ENCODE data around the gene FAXDC2.
A peak's percentile ranks its signal among the peaks of the same experiment; 100 is the strongest.

Gene FAXDC2

DNA sequence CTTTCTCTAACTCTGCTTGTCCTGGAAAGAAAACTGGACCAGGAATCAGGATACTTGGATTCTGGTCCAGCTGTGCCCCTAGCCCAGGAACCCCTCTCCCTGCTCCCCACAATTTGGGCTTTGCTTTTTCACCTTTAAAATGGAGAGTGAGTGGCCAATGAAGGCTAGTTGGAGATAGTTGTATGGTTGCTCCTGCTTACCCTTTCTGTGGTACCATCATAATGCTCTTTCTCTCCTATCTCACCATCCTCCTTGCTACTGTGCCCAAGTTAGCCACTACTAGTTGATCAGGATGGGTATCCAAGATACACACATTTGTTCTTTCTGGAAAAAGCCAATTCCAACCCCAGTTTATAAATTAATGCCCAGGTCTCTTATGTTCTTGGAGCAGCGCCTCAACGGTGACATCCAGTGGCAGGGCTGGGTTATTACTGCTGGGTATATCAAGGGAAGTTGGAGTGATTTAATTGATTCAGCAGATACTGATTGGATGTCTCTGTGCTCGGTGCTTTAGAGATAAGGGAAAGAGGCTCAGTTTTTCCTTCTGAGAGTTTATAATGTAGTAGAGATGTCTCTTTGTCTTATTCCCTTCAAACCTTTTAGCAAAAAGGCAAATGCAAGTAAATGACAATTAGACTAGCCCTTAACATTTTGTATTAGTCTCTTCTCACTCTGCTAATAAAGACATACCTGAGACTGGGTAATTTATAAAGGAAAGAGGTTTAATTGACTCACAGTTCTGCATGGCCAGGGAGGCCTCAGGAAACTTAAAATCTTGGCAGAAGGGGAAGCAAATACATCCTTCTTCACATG, 38.5 kb downstream of the FAXDC2 start:
- FAIRE-seq (no peak), DNase-seq (ENCODE audit: insufficient read length, low spot score) (peak; percentile 48)
- TF ChIP-seq, protein P1, sequence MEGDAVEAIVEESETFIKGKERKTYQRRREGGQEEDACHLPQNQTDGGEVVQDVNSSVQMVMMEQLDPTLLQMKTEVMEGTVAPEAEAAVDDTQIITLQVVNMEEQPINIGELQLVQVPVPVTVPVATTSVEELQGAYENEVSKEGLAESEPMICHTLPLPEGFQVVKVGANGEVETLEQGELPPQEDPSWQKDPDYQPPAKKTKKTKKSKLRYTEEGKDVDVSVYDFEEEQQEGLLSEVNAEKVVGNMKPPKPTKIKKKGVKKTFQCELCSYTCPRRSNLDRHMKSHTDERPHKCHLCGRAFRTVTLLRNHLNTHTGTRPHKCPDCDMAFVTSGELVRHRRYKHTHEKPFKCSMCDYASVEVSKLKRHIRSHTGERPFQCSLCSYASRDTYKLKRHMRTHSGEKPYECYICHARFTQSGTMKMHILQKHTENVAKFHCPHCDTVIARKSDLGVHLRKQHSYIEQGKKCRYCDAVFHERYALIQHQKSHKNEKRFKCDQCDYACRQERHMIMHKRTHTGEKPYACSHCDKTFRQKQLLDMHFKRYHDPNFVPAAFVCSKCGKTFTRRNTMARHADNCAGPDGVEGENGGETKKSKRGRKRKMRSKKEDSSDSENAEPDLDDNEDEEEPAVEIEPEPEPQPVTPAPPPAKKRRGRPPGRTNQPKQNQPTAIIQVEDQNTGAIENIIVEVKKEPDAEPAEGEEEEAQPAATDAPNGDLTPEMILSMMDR (IDR thresholded peaks at IDR 0.05; ENCODE audit: insufficient read depth, missing control alignments) = peak; percentile 86

DNA sequence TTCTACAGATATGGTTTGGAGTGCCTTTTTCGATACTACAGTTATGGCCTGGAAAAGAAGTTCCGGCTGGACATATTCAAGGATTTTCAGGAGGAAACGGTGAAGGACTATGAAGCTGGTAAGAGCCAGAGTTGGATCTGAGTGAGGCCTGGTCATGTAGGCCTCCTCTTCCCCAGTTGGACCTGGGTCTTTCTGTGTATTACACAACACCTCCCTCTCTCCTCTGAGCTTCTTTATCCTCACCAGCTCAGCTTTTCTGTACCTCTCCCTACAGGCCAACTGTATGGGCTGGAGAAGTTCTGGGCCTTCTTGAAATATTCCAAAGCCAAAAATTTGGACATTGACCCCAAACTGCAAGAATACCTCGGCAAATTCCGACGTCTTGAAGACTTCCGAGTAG, 39.2 kb downstream of the FAXDC2 start:
- DNase-seq (ENCODE audit: insufficient read length, low spot score) = no peak
- TF ChIP-seq, protein P1 (IDR thresholded peaks at IDR 0.05; ENCODE audit: insufficient read depth, missing control alignments) = no peak
- FAIRE-seq = no peak

DNA sequence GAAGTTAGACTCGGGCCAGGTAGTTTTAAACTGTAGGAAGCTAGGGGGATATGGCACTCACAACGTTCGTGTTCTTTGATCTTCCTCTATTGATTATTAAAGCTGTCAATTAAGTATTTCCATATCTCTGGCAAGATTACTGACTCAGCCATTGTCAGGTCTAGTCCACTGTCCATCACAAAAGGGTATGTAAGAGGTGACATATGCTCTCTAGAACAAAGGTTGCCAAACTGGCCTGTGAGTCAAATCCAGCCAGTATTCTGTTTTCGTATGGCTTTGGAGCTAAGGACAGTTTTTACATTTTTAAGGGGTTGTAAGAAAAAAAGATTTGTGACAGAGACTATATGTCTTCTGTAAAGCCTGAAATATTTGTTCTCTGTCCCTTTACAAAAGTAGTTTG, 44.2 kb downstream of the FAXDC2 start:
- no peak for DNase-seq (ENCODE audit: insufficient read length, low spot score)
- FAIRE-seq = no peak
- TF ChIP-seq, protein P1 (IDR thresholded peaks at IDR 0.05; ENCODE audit: insufficient read depth, missing control alignments) = no peak

DNA sequence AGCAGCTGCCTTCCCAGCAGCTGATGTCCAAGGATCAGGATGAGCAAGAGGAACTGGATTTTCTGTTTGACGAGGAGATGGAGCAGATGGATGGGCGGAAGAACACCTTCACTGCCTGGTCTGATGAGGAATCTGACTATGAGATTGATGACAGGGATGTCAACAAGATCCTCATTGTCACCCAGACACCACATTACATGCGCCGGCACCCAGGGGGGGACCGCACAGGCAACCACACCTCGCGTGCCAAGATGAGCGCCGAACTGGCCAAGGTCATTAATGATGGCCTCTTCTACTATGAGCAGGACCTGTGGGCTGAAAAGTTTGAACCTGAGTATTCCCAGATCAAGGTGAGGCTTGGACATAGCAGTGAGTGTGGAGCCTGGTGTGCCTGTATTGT, 48.4 kb downstream of the FAXDC2 start:
- DNase-seq (ENCODE audit: insufficient read length, low spot score) = no peak
- TF ChIP-seq, protein P1 (IDR thresholded peaks at IDR 0.05; ENCODE audit: insufficient read depth, missing control alignments) = no peak
- no peak for FAIRE-seq

DNA sequence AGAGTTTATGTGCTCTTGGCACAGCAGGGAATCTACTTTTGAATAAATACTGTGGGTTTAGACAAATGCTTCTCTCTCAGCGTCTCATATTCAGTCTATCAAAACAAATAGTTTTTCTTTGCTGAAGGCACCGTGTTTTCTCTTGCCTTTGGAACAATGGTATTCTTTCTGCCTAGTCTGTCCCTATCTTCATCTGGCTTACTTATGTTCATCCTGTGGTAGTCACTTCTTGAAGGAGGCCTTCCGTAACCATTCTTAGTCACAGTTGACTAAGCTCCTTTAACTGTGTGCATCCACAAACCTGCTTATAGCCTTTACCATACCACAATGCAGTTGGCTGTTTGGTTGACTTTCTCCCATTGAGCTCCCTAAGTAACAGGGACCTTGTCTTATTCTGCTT, 49.3 kb downstream of the FAXDC2 start:
- DNase-seq (ENCODE audit: insufficient read length, low spot score) (no peak), FAIRE-seq (no peak)
- TF ChIP-seq, protein P1 (IDR thresholded peaks at IDR 0.05; ENCODE audit: insufficient read depth, missing control alignments) = no peak

DNA sequence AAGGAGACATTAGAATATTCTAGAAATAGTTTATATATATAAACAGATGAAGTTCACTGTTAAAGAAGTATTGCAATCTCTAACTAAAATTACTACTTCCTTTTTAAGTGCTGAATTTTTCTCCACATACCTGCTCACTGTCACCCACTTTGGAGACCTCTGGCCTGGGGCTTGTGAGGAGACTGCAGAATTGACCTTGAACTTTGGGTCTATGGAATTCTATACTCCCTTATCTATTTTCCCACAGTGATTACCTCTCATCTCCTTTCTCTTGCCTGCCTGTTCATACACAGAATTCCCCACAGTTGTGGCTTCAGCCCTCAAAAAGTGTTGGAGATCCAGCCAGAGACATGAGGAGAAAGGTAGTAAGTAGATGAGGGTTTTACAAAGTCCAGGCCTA, 49.8 kb downstream of the FAXDC2 start:
- FAIRE-seq (no peak), DNase-seq (ENCODE audit: insufficient read length, low spot score) (no peak)
- TF ChIP-seq, protein P1 (IDR thresholded peaks at IDR 0.05; ENCODE audit: insufficient read depth, missing control alignments) = no peak

DNA sequence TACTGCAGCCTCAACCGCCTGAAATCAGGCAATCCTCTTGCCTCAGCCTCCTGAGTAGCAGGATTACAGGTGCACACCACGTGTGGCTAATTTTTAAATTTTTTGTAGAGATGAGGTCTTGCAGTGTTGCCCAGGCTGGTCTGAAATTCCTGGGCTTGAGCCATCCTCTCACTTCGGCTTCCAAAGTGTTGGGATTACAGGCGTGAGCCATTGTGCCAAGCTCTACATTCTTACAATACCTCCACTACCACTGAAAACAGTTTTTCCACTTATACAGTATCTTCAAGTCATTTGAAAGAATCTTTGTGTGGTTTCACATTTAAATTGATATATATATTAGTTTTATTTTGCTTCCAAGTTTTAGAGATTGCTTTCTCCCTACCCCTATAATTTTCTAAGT, 52.6 kb downstream of the FAXDC2 start:
- DNase-seq (ENCODE audit: insufficient read length, low spot score) (no peak), FAIRE-seq (no peak)
- TF ChIP-seq, protein P1 (IDR thresholded peaks at IDR 0.05; ENCODE audit: insufficient read depth, missing control alignments) = no peak

All from D721Med (cell line).